ENCODE data around the gene ENAH.

DNA sequence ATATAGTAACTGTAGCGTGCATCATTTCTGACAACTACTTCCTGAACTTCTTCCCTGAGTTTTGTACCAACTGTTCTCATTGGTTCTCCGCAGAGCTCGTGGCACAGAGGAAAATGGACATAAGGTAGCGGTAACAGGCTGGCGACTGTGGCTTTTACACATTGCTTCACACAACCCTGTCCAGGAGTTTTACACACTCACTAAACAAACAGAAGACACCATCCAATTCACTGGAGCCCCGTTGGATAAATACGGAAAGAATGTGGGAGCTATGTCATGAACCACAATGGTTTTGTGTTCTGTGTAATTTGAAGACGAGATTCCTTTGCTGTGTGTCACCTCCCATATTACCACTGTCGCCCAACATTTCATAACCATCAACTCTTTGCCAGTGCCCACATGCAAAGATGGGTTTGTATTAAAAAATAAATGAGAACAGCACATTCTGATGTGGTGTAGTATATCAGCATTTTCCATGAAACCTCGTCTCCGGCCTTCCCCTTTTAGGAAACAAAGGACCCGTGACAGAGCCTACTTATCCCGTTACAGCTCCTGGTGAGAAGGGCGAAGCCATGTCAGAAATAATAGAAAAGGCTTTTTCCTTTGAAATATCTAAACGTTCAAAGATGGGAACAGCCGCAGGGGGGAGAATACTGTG lies 47.4 kb upstream of the ENAH start:
- TF ChIP-seq, protein P1, sequence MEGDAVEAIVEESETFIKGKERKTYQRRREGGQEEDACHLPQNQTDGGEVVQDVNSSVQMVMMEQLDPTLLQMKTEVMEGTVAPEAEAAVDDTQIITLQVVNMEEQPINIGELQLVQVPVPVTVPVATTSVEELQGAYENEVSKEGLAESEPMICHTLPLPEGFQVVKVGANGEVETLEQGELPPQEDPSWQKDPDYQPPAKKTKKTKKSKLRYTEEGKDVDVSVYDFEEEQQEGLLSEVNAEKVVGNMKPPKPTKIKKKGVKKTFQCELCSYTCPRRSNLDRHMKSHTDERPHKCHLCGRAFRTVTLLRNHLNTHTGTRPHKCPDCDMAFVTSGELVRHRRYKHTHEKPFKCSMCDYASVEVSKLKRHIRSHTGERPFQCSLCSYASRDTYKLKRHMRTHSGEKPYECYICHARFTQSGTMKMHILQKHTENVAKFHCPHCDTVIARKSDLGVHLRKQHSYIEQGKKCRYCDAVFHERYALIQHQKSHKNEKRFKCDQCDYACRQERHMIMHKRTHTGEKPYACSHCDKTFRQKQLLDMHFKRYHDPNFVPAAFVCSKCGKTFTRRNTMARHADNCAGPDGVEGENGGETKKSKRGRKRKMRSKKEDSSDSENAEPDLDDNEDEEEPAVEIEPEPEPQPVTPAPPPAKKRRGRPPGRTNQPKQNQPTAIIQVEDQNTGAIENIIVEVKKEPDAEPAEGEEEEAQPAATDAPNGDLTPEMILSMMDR (IDR thresholded peaks at IDR 0.05), result no peak
- TF ChIP-seq POLR2A (IDR thresholded peaks at IDR 0.05), result no peak
